ENCODE results near the gene GRK5. TPM values are rescaled to one million over a fixed set of nuclear protein-coding genes. Genes with fewer than 3 reads are reported as not detected.

Gene GRK5
- total RNA-seq, 3 donors from 2014 or later (not counting 1 experiment from before 2014, with no cell fraction given), result 37.6 to 54.3 (median 47.9) TPM

DNA sequence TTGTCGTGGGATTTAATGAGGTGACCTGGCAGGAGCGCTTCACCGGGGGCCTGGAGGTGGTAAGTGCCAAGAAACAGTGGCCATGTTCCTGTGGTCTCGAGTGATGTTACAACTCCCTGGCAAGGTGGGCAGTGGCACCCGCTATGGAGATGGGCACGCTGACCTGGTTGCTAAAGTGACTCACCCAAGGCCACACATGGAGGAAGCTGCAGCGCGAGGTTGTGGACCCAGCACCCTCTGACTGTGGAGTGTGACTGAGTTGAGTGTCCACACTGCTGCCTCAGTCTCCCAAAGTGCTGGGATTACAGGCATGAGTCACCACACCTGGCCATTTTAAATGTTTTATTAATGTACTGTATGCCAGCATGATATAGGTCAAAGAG lies 261.9 kb downstream of the GRK5 start:
- TF ChIP-seq, protein P1, sequence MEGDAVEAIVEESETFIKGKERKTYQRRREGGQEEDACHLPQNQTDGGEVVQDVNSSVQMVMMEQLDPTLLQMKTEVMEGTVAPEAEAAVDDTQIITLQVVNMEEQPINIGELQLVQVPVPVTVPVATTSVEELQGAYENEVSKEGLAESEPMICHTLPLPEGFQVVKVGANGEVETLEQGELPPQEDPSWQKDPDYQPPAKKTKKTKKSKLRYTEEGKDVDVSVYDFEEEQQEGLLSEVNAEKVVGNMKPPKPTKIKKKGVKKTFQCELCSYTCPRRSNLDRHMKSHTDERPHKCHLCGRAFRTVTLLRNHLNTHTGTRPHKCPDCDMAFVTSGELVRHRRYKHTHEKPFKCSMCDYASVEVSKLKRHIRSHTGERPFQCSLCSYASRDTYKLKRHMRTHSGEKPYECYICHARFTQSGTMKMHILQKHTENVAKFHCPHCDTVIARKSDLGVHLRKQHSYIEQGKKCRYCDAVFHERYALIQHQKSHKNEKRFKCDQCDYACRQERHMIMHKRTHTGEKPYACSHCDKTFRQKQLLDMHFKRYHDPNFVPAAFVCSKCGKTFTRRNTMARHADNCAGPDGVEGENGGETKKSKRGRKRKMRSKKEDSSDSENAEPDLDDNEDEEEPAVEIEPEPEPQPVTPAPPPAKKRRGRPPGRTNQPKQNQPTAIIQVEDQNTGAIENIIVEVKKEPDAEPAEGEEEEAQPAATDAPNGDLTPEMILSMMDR (IDR thresholded peaks at IDR 0.05), result no peak
- Mint-ChIP-seq H3K4me1 (peaks cover 12 to 25% of the 10 kb centered on the region in 2 donors), H3K27me3 (ENCODE audit: low read depth in 2 of 2) (peaks cover 5 to 6% of the 10 kb centered on the region in 2 donors), H3K4me3 (no peak overlapping the region), H3K36me3 (no peaks in the 10 kb centered on the region), H3K27ac (no peak overlapping the region), H3K9me3 (peaks cover 0 to 2% of the 10 kb centered on the region in 2 donors)
- no peaks in the 10 kb centered on the region for H3K27me3 ChIP-seq (ENCODE audit: control insufficient read depth, insufficient read depth, low read length)
- ATAC-seq (no peak), DNase-seq (no peak)
- intact Hi-C loops (cut with micrococcal nuclease), result no loop called here
- no peaks in the 10 kb centered on the region for H3K9me3 ChIP-seq (ENCODE audit: control insufficient read depth, insufficient read depth, low read length)
- 96% methylated on average over 8 of the region's 8 CpGs for WGBS (ENCODE audit: insufficient coverage)
- H3K4me3 ChIP-seq (ENCODE audit: low read length), result no peak overlapping the region
- no peaks in the 10 kb centered on the region for H3K36me3 ChIP-seq (ENCODE audit: control insufficient read depth, insufficient read depth, low read length)
- H3K27ac ChIP-seq (ENCODE audit: low read length), result no peak overlapping the region
- peaks cover 17% of the 10 kb centered on the region for H3K4me1 ChIP-seq (ENCODE audit: control insufficient read depth, insufficient read depth, low read length)

DNA sequence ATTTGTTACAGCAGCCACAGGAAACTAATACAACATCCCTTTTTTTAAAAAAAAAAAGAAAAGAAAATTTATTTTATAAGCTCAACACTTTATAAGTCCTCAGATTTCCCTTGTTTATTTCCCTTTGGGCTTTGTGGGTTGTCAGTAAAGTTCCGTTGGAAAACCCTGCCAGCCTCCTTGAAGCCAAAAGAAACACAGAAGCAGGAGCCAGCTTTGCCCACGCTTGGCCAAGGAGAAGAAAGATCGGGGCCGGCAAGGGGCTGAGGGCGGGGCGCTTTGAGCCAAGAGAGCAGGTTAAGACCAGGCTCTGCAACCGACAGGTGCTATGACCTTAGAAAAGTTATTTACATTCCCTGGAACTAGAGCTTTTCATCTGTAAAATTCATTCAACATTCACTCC lies 262.5 kb downstream of the GRK5 start:
- 89% methylated on average over 7 of the region's 7 CpGs for WGBS (ENCODE audit: insufficient coverage)
- Histone ChIP-seq H3K27me3 (ENCODE audit: control insufficient read depth, insufficient read depth, low read length) (no peaks in the 10 kb centered on the region), H3K4me3 (ENCODE audit: low read length) (no peak overlapping the region), H3K9me3 (ENCODE audit: control insufficient read depth, insufficient read depth, low read length) (no peaks in the 10 kb centered on the region), H3K4me1 (ENCODE audit: control insufficient read depth, insufficient read depth, low read length) (peaks cover 17% of the 10 kb centered on the region), H3K36me3 (ENCODE audit: control insufficient read depth, insufficient read depth, low read length) (no peaks in the 10 kb centered on the region), H3K27ac (ENCODE audit: low read length) (no peak overlapping the region)
- no peak overlapping the region for H3K27ac Mint-ChIP-seq
- H3K4me1 Mint-ChIP-seq, result peaks cover 12 to 23% of the 10 kb centered on the region in 2 donors
- TF ChIP-seq, protein P1 (IDR thresholded peaks at IDR 0.05), result no peak
- ATAC-seq (no peak), DNase-seq (no peak)
- peaks cover 0 to 1% of the 10 kb centered on the region in 2 donors for H3K9me3 Mint-ChIP-seq
- H3K36me3 Mint-ChIP-seq, result no peaks in the 10 kb centered on the region
- intact Hi-C loops (cut with micrococcal nuclease), result no loop called here
- peaks cover 4 to 6% of the 10 kb centered on the region in 2 donors for H3K27me3 Mint-ChIP-seq (ENCODE audit: low read depth in 2 of 2)
- no peak overlapping the region for H3K4me3 Mint-ChIP-seq

DNA sequence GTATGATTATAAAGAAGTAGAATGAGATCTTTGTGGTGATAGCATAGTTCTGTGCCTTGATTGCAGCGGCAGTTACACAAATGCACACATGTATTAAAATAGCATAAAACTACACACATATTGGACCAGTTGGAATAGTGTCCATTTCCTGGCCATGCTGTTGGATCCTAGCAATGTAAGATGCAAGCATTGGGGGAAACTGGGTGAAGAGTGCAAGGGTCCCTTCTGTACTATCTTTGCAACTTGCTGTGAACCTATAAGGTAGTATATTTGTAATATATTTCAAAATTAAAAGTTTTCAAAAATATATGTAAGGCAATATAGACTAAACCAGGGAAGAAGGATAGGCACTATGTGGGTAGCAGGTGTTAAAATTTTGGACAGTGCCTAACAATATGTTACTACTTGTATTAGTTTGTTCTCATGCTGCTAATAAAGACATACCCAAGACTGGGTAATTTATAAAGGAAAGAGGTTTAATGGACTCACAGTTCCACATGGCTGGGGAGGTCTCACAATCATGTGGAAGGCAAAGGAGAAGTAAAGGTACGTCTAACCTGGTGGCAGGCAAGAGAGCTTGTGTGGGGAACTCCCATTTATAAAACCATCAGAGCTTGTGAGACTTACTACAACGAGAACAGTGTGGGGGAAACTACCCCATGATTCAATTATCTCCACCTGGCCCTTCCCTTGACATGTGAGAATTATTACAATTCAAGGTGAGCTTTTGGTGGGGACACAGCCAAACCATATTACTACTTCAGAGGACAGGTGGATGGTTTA lies 263.7 kb downstream of the GRK5 start:
- ATAC-seq (no peak), DNase-seq (no peak)
- H3K9me3 Mint-ChIP-seq, result no peaks in the 10 kb centered on the region
- no peaks in the 10 kb centered on the region for H3K36me3 Mint-ChIP-seq
- H3K4me1 ChIP-seq (ENCODE audit: control insufficient read depth, insufficient read depth, low read length), result peaks cover 11% of the 10 kb centered on the region
- H3K27me3 ChIP-seq (ENCODE audit: control insufficient read depth, insufficient read depth, low read length), result no peaks in the 10 kb centered on the region
- WGBS (ENCODE audit: insufficient coverage), result 43% methylated on average over 1 of the region's 3 CpGs
- H3K36me3 ChIP-seq (ENCODE audit: control insufficient read depth, insufficient read depth, low read length), result no peaks in the 10 kb centered on the region
- peaks cover 11% of the 10 kb centered on the region in 2 donors for H3K4me1 Mint-ChIP-seq
- peaks cover 0 to 15% of the 10 kb centered on the region in 2 donors for H3K27me3 Mint-ChIP-seq (ENCODE audit: low read depth in 2 of 2)
- intact Hi-C loops (cut with micrococcal nuclease), result no loop called here
- H3K4me3 Mint-ChIP-seq, result no peak overlapping the region
- H3K9me3 ChIP-seq (ENCODE audit: control insufficient read depth, insufficient read depth, low read length), result no peaks in the 10 kb centered on the region
- H3K27ac Mint-ChIP-seq, result no peak overlapping the region
- H3K4me3 ChIP-seq (ENCODE audit: low read length), result no peak overlapping the region
- TF ChIP-seq, protein P1 (IDR thresholded peaks at IDR 0.05), result no peak
- H3K27ac ChIP-seq (ENCODE audit: low read length), result no peak overlapping the region

All from natural killer cell (primary cell).